ENCODE data around the gene ING5. TPM values are rescaled to one million over a fixed set of nuclear protein-coding genes. Genes with fewer than 3 reads are reported as not detected.
"Not testable (repeated sequence)": the region's sequence is repeated elsewhere in the genome, so short reads cannot be mapped to it uniquely, and the experiment has no call there.

Gene ING5
- polyA plus RNA-seq, 12 donors: 17.0 to 37.0 (median 23.5) TPM; not detected in 1

DNA sequence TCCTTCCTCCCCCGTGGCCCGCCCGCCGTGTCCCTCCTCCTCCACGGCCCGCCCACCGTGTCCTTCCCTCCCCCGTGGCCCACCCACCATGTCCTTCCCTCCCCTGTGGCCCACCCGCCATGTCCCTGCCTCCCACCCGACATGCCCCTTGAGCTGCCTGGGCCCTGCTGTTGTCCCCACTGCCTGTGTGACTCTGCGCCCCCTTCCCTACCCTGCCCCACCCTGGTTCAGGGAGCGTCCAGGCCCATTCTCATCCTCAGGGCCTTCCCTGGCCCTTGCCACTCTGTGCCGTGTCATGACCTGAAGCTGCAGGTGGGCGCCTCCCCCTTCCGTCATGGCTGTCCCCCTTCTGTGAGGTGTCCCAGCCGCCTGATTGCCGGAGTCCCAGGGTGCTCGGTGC, 53.3 kb downstream of the ING5 start:
- DNase-seq: no peak

DNA sequence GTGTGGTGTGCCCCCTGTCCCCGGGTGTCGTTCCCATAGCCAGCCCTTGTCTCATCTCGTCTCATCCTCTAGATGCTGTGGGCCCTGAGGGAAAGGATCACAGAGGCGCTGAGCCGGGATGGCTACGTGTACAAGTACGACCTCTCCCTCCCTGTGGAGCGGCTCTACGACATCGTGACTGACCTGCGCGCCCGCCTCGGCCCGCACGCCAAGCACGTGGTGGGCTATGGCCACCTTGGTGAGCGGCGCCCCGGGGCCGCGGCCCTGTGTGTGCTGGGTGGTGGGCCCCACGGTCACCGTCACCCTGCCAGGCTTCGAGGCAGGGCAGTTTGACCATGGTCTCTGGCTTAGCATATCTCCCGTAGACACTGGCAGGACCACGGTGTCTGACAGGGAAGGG, 53.9 kb downstream of the ING5 start:
- DNase-seq: no peak

DNA sequence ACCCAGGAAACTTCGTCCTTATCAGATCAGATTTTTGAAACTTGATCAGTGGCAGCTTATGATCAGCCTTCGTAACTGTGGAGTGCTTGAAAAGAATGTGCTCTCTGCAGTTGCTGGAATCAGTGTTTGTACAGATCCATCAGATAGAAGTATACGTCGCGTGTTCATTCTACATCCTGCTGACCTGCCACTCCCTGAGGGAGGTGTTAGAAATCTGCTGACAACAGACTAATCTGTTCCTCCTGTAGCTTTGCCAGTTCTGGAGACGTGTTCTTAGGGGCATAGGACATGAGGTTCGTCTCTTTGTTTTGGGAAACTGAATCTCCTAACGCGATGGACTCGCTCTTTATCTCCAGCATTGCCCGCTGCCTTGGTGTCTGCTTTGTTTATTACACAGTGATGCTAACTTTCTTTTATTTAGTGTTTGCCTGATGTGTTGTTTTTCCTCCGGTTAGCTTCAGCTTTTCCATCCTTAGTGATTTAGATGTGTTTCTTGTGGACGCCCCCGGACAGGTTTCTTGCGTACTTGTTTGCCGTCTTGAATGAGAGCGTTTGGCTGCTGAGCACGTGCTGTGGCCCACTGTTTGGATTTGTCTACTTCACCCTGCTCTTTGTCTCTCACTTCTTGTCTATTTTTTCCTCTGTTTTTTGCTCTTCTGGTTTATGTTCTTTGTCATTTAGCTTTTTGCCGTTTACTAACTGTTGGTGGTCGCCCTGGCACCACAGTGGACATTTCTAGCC, 57.4 kb downstream of the ING5 start:
- DNase-seq: no peak

DNA sequence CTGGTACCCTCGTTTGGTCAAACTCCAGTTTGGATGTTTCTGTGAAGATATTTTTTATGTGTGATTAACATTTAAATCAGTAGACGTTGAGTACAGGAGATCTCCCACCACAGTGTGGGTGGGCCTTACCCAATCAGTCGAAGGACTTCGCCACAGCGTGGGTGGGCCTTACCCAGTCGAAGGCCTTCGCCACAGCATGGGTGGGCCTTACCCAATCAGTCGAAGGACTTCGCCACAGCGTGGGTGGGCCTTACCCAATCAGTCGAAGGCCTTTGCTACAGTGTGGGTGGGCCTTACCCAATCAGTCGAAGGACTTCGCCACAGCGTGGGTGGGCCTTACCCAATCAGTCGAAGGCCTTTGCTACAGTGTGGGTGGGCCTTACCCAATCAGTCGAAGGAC, 58.1 kb downstream of the ING5 start:
- not testable (repeated sequence) for DNase-seq

DNA sequence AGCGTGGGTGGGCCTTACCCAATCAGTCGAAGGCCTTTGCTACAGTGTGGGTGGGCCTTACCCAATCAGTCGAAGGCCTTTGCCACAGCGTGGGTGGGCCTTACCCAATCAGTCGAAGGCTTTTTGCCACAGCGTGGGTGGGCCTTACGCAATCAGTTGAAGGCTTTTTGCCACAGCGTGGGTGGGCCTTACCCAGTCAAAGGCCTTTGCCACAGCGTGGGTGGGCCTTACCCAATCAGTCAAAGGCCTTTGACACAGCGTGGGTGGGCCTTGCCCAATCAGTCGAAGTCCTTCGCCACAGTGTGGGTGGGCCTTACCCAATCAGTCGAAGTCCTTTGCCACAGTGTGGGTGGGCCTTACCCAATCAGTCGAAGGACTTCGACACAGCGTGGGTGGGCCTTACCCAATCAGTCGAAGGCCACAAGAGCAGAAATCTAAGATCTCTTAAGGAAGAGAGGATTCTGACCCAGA, 58.5 kb downstream of the ING5 start:
- no peak for DNase-seq

DNA sequence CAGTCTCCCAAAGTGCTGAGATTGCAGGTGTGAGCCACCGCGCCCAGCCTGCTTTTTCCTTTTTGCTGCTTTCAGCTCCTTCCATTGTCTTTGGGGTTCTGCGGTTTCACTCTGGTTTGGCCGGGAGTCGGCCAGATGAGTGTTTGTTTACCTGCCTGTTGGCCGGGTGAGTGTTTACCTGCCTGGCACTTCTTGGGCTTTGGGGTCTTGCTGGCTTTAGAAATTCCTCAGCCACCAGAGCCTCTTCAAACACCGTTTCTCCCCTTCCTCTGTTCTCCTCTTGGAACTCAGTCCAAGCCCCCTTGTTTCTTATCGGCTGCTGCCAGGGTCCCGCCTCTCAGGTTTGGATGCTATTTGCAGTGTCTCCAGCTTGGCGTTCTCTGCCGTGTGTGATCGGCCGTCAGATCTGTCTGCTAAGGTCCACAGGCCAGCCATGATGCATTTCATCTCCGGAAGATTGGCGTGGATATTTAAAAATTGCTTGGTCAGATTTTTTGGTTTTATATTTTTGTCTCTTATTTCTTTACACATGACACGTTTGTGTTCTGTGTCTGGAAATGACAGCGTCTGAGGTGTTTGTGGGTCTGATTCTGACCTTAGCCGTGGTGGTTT, 60.6 kb downstream of the ING5 start:
- no peak for DNase-seq

DNA sequence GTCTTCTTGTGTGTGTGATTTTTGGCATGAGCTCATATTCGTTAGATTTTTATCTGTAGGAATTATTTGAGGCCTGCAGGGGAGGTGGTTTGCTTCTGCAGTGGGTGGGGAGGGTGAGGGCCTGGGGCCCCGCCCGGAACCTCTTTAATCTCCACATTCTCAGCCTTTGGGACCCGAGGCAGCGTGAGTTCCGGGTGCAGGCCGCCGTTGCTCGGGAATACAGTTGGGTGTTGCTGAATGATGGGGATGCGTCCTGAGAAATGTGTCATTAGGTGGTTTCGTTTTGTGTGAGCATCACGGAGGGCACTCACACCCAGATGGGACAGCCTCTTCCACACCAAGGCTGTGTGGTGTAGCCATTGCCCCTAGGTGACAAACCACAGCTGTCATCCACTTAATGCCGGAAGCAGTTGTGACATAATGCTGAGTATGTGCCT, 61.1 kb downstream of the ING5 start:
- DNase-seq: no peak

DNA sequence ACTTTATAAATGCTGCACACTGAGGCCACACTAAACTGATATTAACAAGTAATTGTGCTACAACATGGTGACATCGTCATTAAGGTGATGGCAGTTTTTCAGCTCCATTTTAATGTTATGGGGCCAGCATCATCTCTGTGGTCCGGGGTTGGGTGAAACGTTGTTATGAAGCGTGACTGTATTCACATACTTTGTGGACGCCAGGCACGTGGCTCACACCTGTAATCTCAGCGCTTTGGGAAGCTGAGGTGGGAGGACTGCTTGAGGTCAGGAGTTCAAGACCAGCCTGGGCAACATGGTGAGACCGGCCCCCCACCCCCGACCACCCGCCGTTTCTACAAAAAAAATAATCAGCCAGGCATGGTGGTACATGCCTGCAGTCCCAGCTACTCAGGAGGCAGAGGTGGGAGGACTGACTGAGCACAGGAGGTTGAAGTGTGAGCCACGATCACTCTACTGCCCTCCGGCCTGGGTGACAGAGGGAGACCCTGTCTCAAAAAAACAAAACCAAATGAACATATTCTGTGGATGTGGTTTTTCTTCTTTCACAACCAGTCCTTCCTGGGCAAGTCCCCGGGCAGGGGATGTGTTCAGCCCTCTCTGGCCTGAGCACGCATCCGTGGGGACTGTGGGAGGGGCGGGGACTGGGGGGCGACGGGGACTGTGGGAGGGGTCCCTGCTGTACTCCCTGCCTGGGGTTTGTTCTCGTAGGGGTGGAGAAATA, 61.9 kb downstream of the ING5 start:
- no peak for DNase-seq

DNA sequence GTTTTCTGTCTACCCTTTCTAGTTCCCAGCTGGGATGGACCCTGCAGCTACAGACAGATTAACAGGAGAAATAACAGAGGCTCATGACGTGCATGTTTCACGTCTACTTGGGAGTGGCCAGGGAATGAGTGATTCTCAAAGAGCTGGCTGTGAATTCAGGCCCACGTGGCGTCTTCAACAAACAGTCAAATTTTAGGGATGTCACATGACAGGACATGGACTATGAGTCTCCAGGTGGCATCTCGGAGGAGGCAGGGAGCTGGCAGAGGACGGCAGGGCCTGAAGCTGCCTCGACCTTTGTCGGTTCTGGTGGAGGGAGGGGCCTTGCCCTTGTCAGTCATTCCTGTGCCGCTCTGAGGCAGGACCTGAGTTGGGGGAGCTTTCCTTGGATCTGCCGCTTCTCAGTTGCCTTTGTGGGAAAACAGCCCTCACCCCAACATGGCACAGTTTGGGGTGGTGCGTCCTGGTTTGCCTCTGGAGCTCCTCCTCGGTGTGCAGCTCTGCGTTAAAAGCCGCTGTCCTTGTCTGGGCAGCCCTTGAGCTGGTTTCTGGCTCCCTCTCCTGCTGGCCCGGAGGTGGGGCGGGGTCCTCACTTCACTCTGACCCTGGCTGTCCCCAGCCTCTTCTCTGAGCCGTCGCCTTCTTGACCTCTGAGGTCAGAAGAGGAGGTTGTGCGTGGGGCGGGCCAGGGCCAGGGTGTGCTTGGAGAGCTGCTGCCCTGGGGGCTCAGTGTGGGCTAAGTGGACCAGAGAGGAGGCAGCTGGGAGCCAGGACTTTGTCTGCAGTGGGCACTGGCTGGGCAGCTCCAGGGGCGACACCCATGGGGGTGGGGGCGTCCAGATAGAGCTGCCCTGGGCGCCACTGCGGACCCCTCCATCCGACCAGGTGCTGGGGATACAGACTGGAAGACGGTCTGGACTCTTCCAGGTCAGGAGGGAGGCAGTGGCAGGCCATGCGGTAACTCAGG, 62.7 kb downstream of the ING5 start:
- DNase-seq: no peak

DNA sequence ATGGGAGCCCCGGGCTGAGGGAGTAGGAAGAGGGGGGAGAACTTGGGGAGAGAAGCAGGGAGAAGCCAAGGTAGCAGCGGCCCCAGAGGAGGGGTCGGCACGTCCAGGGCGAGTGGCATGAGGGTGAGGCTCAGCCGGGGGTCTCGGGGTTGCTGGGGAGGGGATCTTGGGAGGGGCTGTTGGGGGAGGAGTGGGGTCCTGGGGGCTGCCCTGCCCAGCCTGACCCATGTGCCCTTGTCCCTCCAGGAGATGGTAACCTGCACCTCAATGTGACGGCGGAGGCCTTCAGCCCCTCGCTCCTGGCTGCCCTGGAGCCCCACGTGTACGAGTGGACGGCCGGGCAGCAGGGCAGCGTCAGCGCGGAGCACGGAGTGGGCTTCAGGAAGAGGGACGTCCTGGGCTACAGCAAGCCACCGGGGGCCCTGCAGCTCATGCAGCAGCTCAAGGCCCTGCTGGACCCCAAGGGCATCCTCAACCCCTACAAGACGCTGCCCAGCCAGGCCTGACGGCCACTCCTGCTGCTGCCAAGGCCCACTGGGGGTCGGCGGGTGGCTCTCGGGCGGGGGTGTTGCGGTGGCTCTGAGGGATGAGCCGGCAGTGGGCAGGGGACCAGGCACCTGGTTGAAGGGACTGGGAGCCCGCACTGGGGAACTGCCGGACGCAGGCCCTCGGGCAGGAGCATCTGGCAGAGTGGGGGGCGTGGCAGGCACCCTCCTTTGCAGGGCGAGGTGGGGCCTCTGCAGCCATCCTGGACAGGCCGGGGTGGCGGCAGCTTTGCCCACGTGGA, 65.8 kb downstream of the ING5 start:
- no peak for DNase-seq

DNA sequence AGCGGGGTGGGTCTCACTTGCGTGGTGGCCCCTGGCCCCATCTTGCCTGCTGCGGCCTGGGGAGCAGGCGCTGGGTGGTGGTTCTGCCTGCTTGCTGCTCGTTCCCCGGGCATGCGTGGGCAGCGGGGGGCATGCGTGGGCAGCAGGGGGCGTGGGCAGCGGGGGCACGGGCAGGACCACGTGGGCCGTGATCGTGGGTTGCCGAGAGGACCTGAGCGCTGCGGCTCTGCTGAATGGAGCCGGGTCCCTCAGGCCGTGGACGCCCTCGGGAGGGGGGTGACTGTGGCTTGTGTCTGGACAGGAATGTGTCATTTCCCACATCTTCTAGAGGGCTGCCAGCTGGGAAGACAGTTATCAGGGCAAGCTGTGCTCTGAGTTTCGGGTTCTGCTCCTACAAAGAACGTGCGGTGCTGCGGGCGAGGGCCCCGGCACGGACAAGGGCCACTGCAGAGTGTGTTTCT, 66.4 kb downstream of the ING5 start:
- DNase-seq: no peak

DNA sequence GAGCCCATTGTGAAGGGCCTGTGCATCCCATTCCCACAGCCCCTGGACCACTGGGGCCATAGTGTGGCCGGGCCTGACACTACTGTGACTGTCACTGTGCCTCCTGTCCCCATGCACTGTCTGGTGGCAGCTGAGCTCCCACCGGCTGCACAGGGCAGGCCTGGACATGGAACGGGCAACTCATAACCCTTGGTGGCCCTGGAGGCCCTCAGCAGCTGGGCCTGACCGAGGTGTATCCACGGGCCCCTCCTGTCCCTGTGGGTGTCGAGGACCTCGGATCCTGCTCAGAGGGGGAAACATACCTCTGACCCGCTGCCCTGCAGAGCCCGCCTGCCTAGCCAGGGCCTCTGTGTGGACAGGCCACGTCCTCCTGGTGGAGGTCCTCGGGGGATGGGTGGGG, 67.0 kb downstream of the ING5 start:
- no peak for DNase-seq

DNA sequence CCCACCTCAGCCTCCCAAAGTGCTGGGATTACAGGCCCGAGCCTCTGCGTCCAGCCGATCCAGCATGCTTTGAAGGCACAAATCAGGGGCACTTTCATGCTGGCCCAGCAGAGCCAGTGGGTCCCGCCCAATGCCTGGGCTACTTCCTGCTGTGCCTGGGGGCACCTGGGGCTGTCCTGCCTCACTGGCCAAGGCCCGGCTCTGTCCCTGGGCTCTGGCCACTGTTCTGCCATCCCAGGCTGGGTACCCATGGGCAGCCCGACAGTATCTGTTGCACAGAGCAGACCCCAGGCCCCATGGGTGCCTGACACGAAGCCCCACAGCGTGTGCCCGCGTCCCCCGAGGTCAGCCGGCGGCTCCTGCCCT, 68.0 kb downstream of the ING5 start:
- no peak for DNase-seq

DNA sequence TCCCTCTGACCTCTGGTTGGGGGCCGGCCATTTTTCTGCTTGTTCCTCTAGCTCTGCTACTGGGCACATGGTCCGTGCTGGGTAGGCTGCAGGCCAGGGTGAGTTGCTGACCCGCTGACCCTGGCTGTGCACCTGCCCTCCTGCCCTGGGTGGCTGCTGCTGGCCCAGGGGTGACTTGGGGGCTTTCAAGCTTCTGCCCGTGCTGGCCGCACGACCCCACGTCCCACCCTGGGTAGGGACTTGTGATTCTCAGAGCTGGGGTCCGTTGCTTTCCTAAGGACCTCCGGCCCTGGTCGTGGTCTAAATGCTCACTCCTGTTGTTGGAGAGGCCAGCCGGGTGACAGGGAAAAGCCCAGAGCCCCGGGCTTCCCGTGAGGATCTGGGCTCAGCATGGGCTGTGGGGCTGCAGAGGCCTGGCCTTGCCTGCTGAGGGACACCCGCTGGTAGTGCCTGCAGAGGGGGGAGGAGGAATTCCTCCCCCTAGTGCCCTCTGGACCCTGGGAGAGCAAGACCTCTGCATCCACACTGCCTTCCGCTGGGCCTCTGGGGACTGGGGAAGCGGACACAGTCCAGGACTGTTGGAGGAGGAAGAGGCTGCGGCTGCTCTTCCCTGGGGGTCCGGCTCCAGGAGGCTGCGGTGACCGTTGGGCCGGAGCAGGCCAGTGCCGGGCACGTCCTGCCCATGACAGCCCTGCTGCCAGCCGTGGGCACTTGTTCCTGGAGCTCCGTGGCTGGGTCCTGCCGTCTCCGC, 68.5 kb downstream of the ING5 start:
- DNase-seq: no peak

DNA sequence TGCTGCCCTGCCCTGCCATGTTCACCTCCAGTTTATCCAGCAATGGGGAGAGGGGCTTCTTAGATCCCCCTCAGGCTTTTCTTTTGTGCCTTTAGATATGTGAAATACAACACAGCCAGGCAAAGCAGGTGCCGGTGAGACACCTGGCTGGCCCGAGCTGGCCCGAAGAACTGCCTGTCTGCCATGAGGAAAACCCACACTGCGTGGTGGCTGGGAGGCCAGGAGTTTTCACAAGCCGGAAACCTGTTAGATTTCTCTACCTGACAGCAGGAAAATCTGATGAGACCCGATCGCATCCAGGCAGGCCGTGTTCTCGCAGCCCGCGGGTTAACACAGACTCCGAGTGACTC, 69.1 kb downstream of the ING5 start:
- no peak for DNase-seq

DNA sequence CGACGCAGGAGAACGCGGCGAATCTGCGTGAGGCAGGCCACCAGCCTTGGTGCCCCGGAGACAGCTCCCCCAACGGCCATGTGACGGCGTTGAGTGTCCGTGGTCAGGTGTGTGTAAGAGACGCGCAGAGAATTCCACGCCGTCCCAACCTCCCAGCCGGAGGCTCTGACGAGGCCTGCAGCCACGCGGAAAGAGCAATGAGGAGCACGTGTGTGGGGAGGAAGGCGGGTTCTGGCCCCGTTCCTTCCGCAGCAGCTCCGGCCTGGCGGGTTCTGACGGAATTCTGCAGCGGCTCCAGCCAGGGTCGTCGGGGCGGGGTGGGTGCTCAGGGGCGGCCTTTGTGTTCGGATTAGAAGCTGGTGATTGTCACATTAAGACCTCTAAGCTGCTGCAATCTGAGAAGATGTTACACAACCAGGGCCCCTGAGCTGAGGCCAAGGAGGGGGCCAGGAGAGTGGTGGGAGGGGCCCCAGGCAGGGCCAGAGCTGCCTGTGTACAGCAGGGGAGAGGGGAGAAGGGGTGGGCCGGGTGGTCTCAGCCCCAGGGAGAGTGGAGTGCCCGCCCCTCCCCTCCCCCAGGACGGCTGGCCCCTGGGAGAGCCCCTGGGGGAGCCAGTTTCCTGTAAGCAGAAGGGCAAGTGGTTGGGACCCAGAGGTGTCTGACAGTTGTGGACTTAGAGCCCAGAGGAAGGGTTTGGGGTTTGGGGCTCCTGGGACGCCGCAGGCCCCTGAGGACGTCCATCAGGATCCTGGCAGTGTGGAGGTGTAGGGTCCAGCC, 69.6 kb downstream of the ING5 start:
- peak; percentile 65 for DNase-seq

DNA sequence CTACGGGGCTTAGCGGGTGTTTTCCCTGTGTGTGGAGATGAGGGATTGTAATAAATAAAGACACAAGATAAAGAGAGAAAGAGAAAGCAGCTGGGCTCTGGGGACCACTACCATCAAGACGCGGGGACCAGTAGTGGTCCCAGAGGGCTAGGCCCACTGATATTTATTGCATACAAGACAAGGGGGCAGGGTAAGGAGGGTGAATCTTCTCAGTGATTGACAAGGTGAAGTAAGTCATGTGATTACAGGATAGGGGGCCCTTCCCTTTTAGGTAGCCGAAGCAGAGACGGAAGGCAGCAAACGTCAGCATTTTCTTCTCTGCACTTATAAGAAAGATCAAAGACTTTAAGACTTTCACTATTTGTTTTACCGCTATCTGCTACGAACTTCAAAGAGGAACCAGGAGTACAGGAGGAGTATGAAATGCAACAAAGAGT, 70.2 kb downstream of the ING5 start:
- DNase-seq: no peak

DNA sequence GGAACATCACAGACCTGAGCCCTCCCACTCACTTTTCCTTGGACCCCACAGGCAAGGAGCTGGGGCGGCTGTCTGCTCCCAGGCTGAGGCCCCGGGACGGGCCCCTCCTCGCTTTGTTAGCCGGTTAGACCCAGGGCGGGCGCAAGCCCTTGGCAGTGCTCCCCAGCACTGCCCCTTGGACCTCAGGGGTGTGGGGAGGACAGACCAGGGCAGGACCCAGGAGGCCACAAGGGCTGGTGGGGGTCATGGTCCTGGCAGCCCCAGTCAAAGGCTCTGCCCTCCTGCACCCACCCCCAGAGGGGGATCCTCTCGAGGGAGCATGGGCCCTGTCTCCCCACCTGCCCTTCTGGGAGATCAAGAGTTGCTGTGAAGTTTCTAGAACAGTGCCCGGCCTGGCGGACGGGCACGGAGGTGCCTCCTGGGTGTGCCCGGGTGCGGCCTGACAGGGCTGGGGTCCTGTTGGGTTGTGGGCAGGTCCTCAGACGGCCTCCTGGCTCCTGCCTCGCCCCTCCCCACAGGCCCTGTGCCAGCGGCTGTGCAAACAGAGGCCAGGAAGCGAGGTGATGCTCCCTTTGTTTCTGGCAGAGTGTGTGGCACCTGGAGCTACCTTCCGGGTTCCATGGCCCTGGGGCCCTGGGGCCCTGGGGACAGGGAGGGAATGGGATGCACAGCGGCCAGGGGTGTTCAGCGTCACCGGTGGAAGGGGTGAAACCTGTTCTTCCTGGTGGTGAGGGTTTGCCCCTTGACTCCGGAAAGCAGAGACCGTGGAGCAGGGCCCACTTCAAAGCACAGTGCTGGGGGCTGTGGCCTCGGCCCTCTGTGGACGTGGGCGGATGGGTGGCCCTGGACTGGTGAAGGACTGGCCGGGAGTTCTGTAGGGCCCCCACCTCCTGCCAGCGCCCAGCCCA, 71.9 kb downstream of the ING5 start:
- DNase-seq: no peak
